Heart left ventricle (tissue), 16 donors: ENCODE data around the gene MAMDC2. TPM values are rescaled to one million over a fixed set of nuclear protein-coding genes. Genes with fewer than 3 reads are reported as not detected.
"Not testable (repeated sequence)": the region's sequence is repeated elsewhere in the genome, so short reads cannot be mapped to it uniquely, and the experiment has no call there.

ENCODE experiments used
- ATAC-seq, 4 donors: fragments of 200-7000 bp; cut with Tn5 transposase; one replicate each; pipeline ENCODE4 v1.9.1; 2020 to 2022; ENCODE audit warnings: moderate library complexity in 4 of 4, mild to moderate bottlenecking in 3 of 4, moderate number of reproducible peaks in 1 of 4
- DNase-seq, 5 donors: peaks; one replicate each; pipeline ENCODE4 v3.0.0-alpha.2; 2020
- H3K27ac ChIP-seq, 12 donors: fragments of 200-600 bp; sonication (generic) in 4 of 12; one replicate each; pipeline versions ENCODE4 v1.5.0 to v1.8.0; 2016 to 2022; ENCODE audit warnings: mild to moderate bottlenecking in 2 of 12
- H3K27me3 ChIP-seq, 9 donors: fragments of 200-600 bp; sonication (generic) in 2 of 9; one replicate each; pipeline versions ENCODE4 v1.5.1 to v1.8.0; 2016 to 2022; ENCODE audit warnings: mild to moderate bottlenecking in 3 of 9
- H3K36me3 ChIP-seq, 9 donors: fragments of 200-600 bp; sonication (generic) in 2 of 9; one replicate each; pipeline versions ENCODE4 v1.5.0 to v1.8.0; 2018 to 2022; ENCODE audit warnings: mild to moderate bottlenecking in 2 of 9
- H3K4me1 ChIP-seq, 12 donors: fragments of 200-600 bp; sonication (generic) in 4 of 12; one replicate each; pipeline versions ENCODE4 v1.5.0 to v1.8.0; 2016 to 2022; ENCODE audit warnings: mild to moderate bottlenecking in 3 of 12
- H3K4me3 ChIP-seq, 12 donors: fragments of 200-600 bp; sonication (generic) in 4 of 12; one replicate each; pipeline versions ENCODE4 v1.5.0 to v1.8.0; 2017 to 2022; ENCODE audit warnings: mild to moderate bottlenecking in 9 of 12, moderate library complexity in 4 of 12
- H3K9me3 ChIP-seq, 12 donors: fragments of 200-600 bp; sonication (generic) in 4 of 12; one replicate each; pipeline versions ENCODE4 v1.5.0 to v1.8.0; 2016 to 2022; ENCODE audit warnings: mild to moderate bottlenecking in 1 of 12
- POLR2A ChIP-seq, 2 donors: fragments of 450-650 bp; IDR thresholded peaks; one replicate each; pipeline ENCODE4 v1.6.1; 2017; ENCODE audit warnings: antibody characterized with exemption in 2 of 2, mild to moderate bottlenecking in 2 of 2, moderate library complexity in 2 of 2
- WGBS, 4 donors: extraction: QIAGEN DNeasy Blood & Tissue Kit in 2 of 4; methylation state at CpG; one replicate each; pipeline versions ENCODE4 v1.1.5 to v1.1.7; 2013 to 2018; 5-methylcytosine and 5-hydroxymethylcytosine counted together
- intact Hi-C, 10 donors: fragments of 100-400 bp; cut with DNase I; formaldehyde crosslinking; loops; one replicate each; pipeline versions ENCODE4 v1.11.1 to v1.14.2; 2022
- polyA plus RNA-seq, 2 donors: library from polyadenylated mRNA; stranded (reverse); fragments of 200-250 nt; gene quantifications; one replicate each; pipeline ENCODE4 v1.2.3, GENCODE V29; 2013
- total RNA-seq, 9 donors: library from RNA; depleted of rRNA in 2 of 9; stranded (reverse); fragments of >200 nt in 2 of 9; fragmentation: NEBNext Ultra II Directional in 3 of 9; extraction: Animal tissue kit (Norgen Biotek cat#: 25700) in 3 of 9; gene quantifications; one replicate each; pipeline versions ENCODE4 v1.1.0 to v1.2.4, GENCODE V29; 2016 to 2023
- TF ChIP-seq, protein P1 (sequence below), 12 donors: fragments of 200-600 bp; sonication (generic) in 4 of 12; IDR thresholded peaks; one replicate each; pipeline versions ENCODE4 v1.5.0 to v1.8.0; 2018 to 2022; ENCODE audit warnings: antibody characterized with exemption in 12 of 12, mild to moderate bottlenecking in 5 of 12
- donor health status: ischemic (EF 13 %, LVEDD 7.1; RV severe dilation, severe dysfunction).
- donor health status: healthy with polysubstance abuse.
- donor health status: DM: no; HTN: yes; CAD: no.
- donor health status: DM: no; HTN: no; CAD: no.
- donor health status: ischemic (EF 25% LVEDD 6.9; RV normal size, moderate dysfunction).
- donor health status: ischemic (EF 25% LVEDD 5.7; RV mildly dilated, moderate dysfunction).
- donor health status: healthy.
- donor health status: DM: yes; HTN: yes; CAD: no.
- donor health status: ischemic (EF 35%, LVEDD 5.7; RV mildly dilated, moderate dysfunction).
- donor health status: nonischemic (EF 11% LVEDD 7.7; RV severe dilation, severe dysfunction).
- donor health status: DM: yes; HTN: yes; CAD: no.
- donor health status: PGD.
- donor health status: ischemic (EF 29% LVEDD 5.4; RV normal size, mild dysfunction).
- donor health status: nonischemic (EF 23%, LVEDD 6.1; RV moderate dilation, normal function).

Gene MAMDC2
- total and polyA plus RNA-seq, 11 donors, result 2.5 to 23.9 (median 5.1) TPM

DNA sequence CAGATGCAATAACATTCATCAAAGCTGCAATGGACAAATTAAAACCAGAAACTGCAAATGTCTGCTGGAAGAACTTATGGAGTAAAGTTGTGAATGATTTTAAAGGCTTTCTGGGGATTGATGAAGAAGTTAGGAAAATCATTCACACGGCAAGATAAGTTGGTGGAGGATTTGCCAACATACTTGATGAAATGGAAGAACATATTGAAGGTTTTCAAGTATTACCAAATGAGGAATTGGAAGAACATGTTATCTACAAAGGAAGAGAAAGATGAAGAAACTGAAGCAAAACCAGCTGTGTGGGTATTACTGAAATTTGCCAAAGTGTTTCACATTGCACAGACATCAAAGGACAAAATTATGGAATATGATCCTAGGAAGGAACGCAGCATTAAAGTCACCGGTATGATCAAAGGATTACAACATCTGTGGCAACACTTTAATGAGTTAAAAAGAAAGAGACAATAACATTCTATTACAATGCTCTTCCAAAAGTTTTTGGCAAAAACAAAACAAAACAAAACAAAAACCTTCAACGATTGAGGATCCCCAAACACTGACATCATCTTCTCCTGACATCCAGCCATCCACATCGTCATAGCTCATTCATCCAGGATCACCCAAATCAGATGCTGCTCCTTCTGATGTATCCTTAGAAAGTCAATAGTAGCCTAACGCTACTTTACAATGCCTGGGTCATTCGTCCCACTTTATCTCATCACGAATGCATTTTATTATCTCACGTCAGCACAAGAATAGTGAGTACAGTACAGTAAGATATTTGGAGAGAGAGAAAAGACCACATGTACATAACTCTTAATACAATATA, 153.8 kb downstream of the MAMDC2 start:
- H3K36me3 ChIP-seq, result peaks cover 0 to 11% (median 0%) of the 10 kb centered on the region in 9 donors
- no peak overlapping the region for H3K4me3 ChIP-seq
- TF ChIP-seq, protein P1, sequence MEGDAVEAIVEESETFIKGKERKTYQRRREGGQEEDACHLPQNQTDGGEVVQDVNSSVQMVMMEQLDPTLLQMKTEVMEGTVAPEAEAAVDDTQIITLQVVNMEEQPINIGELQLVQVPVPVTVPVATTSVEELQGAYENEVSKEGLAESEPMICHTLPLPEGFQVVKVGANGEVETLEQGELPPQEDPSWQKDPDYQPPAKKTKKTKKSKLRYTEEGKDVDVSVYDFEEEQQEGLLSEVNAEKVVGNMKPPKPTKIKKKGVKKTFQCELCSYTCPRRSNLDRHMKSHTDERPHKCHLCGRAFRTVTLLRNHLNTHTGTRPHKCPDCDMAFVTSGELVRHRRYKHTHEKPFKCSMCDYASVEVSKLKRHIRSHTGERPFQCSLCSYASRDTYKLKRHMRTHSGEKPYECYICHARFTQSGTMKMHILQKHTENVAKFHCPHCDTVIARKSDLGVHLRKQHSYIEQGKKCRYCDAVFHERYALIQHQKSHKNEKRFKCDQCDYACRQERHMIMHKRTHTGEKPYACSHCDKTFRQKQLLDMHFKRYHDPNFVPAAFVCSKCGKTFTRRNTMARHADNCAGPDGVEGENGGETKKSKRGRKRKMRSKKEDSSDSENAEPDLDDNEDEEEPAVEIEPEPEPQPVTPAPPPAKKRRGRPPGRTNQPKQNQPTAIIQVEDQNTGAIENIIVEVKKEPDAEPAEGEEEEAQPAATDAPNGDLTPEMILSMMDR (IDR thresholded peaks at IDR 0.05), result no peak
- TF ChIP-seq POLR2A (IDR thresholded peaks at IDR 0.05), result no peak
- no peak overlapping the region for H3K27ac ChIP-seq
- intact Hi-C loops, result no loop called here
- 65 to 68% (median 67%) methylated on average over 9 of the region's 9 CpGs for WGBS, 4 donors
- peaks cover 0 to 4% (median 0%) of the 10 kb centered on the region in 12 donors for H3K9me3 ChIP-seq
- DNase-seq, result no peak
- H3K27me3 ChIP-seq, result no peaks in the 10 kb centered on the region
- no peaks in the 10 kb centered on the region for H3K4me1 ChIP-seq
- peak in 1 of 4 donors; percentile 43 for ATAC-seq

DNA sequence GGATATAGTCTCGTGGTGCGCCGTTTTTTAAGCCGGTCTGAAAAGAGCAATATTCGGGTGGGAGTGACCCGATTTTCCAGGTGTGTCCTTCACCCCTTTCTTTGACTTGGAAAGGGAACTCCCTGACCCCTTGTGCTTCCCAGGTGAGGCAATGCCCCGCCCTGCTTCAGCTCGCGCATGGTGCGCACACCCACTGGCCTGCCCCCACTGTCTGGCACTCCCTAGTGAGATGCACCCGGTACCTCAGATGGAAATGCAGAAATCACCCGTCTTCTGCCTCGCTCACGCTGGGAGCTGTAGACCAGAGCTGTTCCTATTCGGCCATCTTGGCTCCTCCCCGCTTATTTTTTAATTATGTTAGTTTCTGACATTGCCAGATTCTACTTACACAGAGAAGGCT, 161.1 kb downstream of the MAMDC2 start:
- intact Hi-C loops, H3K4me1 ChIP-seq, H3K27me3 ChIP-seq, DNase-seq, H3K4me3 ChIP-seq, H3K27ac ChIP-seq, H3K9me3 ChIP-seq, ATAC-seq, H3K36me3 ChIP-seq: not testable (repeated sequence)
- WGBS, 4 donors, result 92 to 96% (median 95%) methylated on average over 16 of the region's 16 CpGs

DNA sequence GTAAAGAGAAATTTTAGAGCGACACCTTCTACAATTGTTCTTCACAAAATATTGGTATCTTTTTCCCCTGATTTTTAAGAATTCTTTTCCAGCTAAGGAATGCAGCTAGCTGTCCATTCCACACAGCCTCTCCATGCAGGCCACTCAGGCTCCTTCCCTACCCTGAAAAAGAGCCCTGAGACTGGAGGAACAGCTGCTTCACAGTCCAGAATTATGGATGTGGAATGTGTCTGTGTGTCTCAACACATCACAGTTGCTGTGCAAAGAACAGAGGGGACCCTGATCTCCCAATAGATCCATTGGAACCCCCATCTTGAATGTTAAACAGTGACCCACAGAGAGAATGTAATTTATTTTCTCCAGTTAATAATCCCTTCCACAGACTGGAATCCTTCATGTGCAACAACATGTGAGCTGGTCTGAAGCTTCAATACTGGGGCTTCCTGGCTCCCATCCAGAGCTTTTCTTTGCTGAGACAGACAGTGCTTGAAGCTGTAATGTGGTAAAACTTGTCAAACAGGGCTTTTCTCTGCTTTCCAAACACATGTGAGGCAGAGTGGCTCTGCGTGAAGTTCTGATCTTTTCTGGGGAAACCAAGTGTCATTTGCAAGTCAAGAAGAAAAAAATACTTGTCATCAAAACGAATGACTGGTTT, 161.8 kb downstream of the MAMDC2 start:
- DNase-seq (no peak), ATAC-seq (no peak)
- no peaks in the 10 kb centered on the region for H3K4me1 ChIP-seq
- no peak overlapping the region for H3K27ac ChIP-seq
- TF ChIP-seq, protein P1 (IDR thresholded peaks at IDR 0.05), result no peak
- TF ChIP-seq POLR2A (IDR thresholded peaks at IDR 0.05), result no peak
- peaks cover 0 to 7% (median 0%) of the 10 kb centered on the region in 12 donors for H3K9me3 ChIP-seq
- intact Hi-C loops, result no loop called here
- WGBS, 4 donors, result 62 to 72% (median 64%) methylated on average over 3 of the region's 3 CpGs
- H3K27me3 ChIP-seq, result no peaks in the 10 kb centered on the region
- no peaks in the 10 kb centered on the region for H3K36me3 ChIP-seq
- H3K4me3 ChIP-seq, result no peak overlapping the region

DNA sequence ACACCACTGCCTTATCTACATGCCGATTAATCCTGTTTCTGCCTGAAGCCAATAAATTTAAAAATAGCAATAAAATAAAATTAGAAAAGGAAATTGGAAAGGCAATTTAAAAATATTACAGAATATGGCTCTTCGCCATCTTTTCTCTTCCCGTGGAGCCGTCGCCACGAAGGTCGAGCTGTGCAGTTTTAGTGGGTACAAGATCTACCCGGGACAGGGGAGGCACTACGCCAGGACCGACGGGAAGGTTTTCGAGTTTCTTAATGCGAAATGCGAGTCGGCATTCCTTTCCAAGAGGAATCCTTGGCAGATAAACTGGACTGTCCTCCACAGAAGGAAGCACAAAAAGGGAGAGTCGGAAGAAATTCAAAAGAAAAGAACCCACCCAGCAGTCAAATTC, 173.4 kb downstream of the MAMDC2 start:
- DNase-seq (no peak), ATAC-seq (no peak)
- H3K4me1 ChIP-seq, result no peaks in the 10 kb centered on the region
- H3K36me3 ChIP-seq, result peaks cover 0 to 31% (median 3%) of the 10 kb centered on the region in 9 donors
- no peaks in the 10 kb centered on the region for H3K27me3 ChIP-seq
- WGBS, 4 donors, result 84 to 94% (median 86%) methylated on average over 16 of the region's 16 CpGs
- H3K9me3 ChIP-seq, result peaks cover 0 to 11% (median 6%) of the 10 kb centered on the region in 12 donors
- no peak overlapping the region for H3K4me3 ChIP-seq
- no peak overlapping the region for H3K27ac ChIP-seq
- no peak for TF ChIP-seq POLR2A (IDR thresholded peaks at IDR 0.05)
- TF ChIP-seq, protein P1 (IDR thresholded peaks at IDR 0.05), result no peak
- intact Hi-C loops, result no loop called here
